Liver (tissue), 9 donors: ENCODE data around the gene ZFAND2B. TPM values are rescaled to one million over a fixed set of nuclear protein-coding genes. Genes with fewer than 3 reads are reported as not detected.

ENCODE experiments used
- DNase-seq: peaks from one replicate; pipeline ENCODE4 v3.0.0-alpha.2; 2017; ENCODE audit warnings: low spot score
- H3K27ac ChIP-seq, 2 donors: one replicate each; pipeline ENCODE4 v1.7.0; 2013; ENCODE audit warnings: inconsistent platforms in 2 of 2, low read length in 2 of 2, control low read depth in 1 of 2, low read depth in 1 of 2, mild to moderate bottlenecking in 1 of 2
- H3K27me3 ChIP-seq, 4 donors: one replicate each; pipeline versions ENCODE4 v1.6.1 to v1.7.0; 2013; ENCODE audit warnings: low read length in 3 of 4, inconsistent platforms in 1 of 4, mild to moderate bottlenecking in 1 of 4, moderate library complexity in 1 of 4; ENCODE audit not compliant: control insufficient read depth in 4 of 4, insufficient read depth in 4 of 4
- H3K36me3 ChIP-seq, 4 donors: one replicate each; pipeline versions ENCODE4 v1.6.1 to v1.7.0; 2013; ENCODE audit warnings: low read length in 3 of 4, mild to moderate bottlenecking in 3 of 4, low read depth in 1 of 4, moderate library complexity in 1 of 4; ENCODE audit not compliant: control insufficient read depth in 4 of 4, insufficient read depth in 3 of 4
- H3K4me1 ChIP-seq, 4 donors: one replicate each; pipeline versions ENCODE4 v1.6.1 to v1.7.0; 2013; ENCODE audit warnings: low read length in 3 of 4, mild to moderate bottlenecking in 3 of 4, moderate library complexity in 1 of 4; ENCODE audit not compliant: control insufficient read depth in 4 of 4, insufficient read depth in 4 of 4
- H3K4me3 ChIP-seq, 3 donors: one replicate each; pipeline versions ENCODE4 v1.6.1 to v1.7.0; 2013; ENCODE audit warnings: low read length in 3 of 3, control low read depth in 1 of 3, low read depth in 1 of 3, mild to moderate bottlenecking in 1 of 3
- H3K9ac ChIP-seq, 2 donors: one replicate each; pipeline ENCODE4 v1.7.0; 2013; ENCODE audit warnings: low read length in 2 of 2, mild to moderate bottlenecking in 2 of 2, moderate library complexity in 2 of 2, control low read depth in 1 of 2, low read depth in 1 of 2
- H3K9me3 ChIP-seq, 4 donors: one replicate each; pipeline versions ENCODE4 v1.6.1 to v1.7.0; 2013; ENCODE audit warnings: low read length in 3 of 4; ENCODE audit not compliant: control insufficient read depth in 4 of 4
- FOXA1 ChIP-seq: IDR thresholded peaks from 2 replicates; pipeline ENCODE4 v1.6.1; 2016; ENCODE audit warnings: antibody characterized with exemption
- FOXA2 ChIP-seq: IDR thresholded peaks from 2 replicates; pipeline ENCODE4 v1.6.1; 2016; ENCODE audit warnings: antibody characterized with exemption
- GABPA ChIP-seq, 2 donors: IDR thresholded peaks in 1 of 2; conservative IDR thresholded peaks in 1 of 2; 2 replicates each; pipeline ENCODE4 v1.6.1; 2016; ENCODE audit warnings: antibody characterized with exemption in 2 of 2, mild to moderate bottlenecking in 1 of 2, moderate library complexity in 1 of 2
- HNF4A ChIP-seq, 2 donors: conservative IDR thresholded peaks; 2 replicates each; pipeline ENCODE4 v1.6.1; 2016; ENCODE audit warnings: antibody characterized with exemption in 2 of 2, mild to moderate bottlenecking in 2 of 2
- HNF4G ChIP-seq: IDR thresholded peaks from 2 replicates; pipeline ENCODE4 v1.6.1; 2016; ENCODE audit warnings: antibody characterized with exemption
- JUND ChIP-seq, 2 donors: IDR thresholded peaks; 2 replicates each; pipeline ENCODE4 v1.6.1; 2016; ENCODE audit warnings: antibody characterized with exemption in 2 of 2
- NR2F2 ChIP-seq: IDR thresholded peaks from 2 replicates; pipeline ENCODE4 v1.6.1; 2016; ENCODE audit warnings: antibody characterized with exemption
- RAD21 ChIP-seq, 2 donors: IDR thresholded peaks; 2 replicates each; pipeline ENCODE4 v1.6.1; 2016; ENCODE audit warnings: antibody characterized with exemption in 2 of 2, mild to moderate bottlenecking in 2 of 2
- RXRA ChIP-seq, 2 donors: IDR thresholded peaks; 2 replicates each; pipeline ENCODE4 v1.6.1; 2017 to 2018; ENCODE audit warnings: antibody characterized with exemption in 2 of 2, mild to moderate bottlenecking in 1 of 2
- SP1 ChIP-seq: IDR thresholded peaks from 2 replicates; pipeline ENCODE4 v1.6.1; 2018; ENCODE audit warnings: antibody characterized with exemption, mild to moderate bottlenecking
- YY1 ChIP-seq: IDR thresholded peaks from 2 replicates; pipeline ENCODE4 v1.6.1; 2016; ENCODE audit warnings: antibody characterized with exemption, mild to moderate bottlenecking
- ZBTB33 ChIP-seq: IDR thresholded peaks from 2 replicates; pipeline ENCODE4 v1.6.1; 2016; ENCODE audit warnings: antibody characterized with exemption
- WGBS: extraction: QIAGEN DNeasy Blood & Tissue Kit; methylation state at CpG from one replicate; pipeline ENCODE4 v1.1.7; 2013; 5-methylcytosine and 5-hydroxymethylcytosine counted together
- polyA plus RNA-seq, 2 donors: library from polyadenylated mRNA; stranded (reverse) in 1 of 2; unstranded in 1 of 2; fragments of 200-250 nt in 1 of 2; fragments of >200 nt in 1 of 2; fragmentation: Nextera tagmentation in 1 of 2; extraction: Ambion mirVana in 1 of 2; gene quantifications; one replicate each; pipeline versions ENCODE4 v1.2.1 to v1.2.3, GENCODE V29; 2013 to 2015
- total RNA-seq, 2 donors: library from RNA; depleted of rRNA; stranded (reverse); fragments of >200 nt; gene quantifications; one replicate each; pipeline ENCODE4 v1.2.3, GENCODE V29; 2014
- TF ChIP-seq, protein P1 (sequence below): IDR thresholded peaks from 2 replicates; pipeline ENCODE4 v1.6.1; 2016; ENCODE audit warnings: antibody characterized with exemption
- TF ChIP-seq, protein P2 (sequence below): IDR thresholded peaks from 2 replicates; pipeline ENCODE4 v1.6.1; 2016; ENCODE audit warnings: antibody characterized with exemption, mild to moderate bottlenecking
- TF ChIP-seq, protein P3 (sequence below): IDR thresholded peaks from 2 replicates; pipeline ENCODE4 v1.6.1; 2016; ENCODE audit warnings: antibody characterized with exemption
- TF ChIP-seq, protein P4 (sequence below): fragments of 150-350 bp; IDR thresholded peaks from 2 replicates; pipeline ENCODE4 v1.5.1; 2017; ENCODE audit warnings: improper control_type of control experiment, low read depth, low read length; ENCODE audit not compliant: missing input control
- donor health status: healthy.
- donor health status: healthy.
- donor health status: healthy.
- donor health status: healthy.
- donor health status: healthy.

ZFAND2B gene
- total and polyA plus RNA-seq, 4 donors, result 19.6 to 53.8 (median 25.8) TPM

- no peaks in the 10 kb centered on the region for H3K9me3 ChIP-seq
- TF ChIP-seq, protein P1, sequence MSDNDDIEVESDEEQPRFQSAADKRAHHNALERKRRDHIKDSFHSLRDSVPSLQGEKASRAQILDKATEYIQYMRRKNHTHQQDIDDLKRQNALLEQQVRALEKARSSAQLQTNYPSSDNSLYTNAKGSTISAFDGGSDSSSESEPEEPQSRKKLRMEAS, result no peak
- TF ChIP-seq YY1 (no peak), RXRA (IDR thresholded peaks at IDR 0.05) (no peak)
- TF ChIP-seq, protein P2, sequence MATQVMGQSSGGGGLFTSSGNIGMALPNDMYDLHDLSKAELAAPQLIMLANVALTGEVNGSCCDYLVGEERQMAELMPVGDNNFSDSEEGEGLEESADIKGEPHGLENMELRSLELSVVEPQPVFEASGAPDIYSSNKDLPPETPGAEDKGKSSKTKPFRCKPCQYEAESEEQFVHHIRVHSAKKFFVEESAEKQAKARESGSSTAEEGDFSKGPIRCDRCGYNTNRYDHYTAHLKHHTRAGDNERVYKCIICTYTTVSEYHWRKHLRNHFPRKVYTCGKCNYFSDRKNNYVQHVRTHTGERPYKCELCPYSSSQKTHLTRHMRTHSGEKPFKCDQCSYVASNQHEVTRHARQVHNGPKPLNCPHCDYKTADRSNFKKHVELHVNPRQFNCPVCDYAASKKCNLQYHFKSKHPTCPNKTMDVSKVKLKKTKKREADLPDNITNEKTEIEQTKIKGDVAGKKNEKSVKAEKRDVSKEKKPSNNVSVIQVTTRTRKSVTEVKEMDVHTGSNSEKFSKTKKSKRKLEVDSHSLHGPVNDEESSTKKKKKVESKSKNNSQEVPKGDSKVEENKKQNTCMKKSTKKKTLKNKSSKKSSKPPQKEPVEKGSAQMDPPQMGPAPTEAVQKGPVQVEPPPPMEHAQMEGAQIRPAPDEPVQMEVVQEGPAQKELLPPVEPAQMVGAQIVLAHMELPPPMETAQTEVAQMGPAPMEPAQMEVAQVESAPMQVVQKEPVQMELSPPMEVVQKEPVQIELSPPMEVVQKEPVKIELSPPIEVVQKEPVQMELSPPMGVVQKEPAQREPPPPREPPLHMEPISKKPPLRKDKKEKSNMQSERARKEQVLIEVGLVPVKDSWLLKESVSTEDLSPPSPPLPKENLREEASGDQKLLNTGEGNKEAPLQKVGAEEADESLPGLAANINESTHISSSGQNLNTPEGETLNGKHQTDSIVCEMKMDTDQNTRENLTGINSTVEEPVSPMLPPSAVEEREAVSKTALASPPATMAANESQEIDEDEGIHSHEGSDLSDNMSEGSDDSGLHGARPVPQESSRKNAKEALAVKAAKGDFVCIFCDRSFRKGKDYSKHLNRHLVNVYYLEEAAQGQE, result no peak
- H3K36me3 ChIP-seq, result peaks cover 14 to 48% (median 38%) of the 10 kb centered on the region in 4 donors
- H3K4me1 ChIP-seq, result peaks cover 0 to 19% (median 16%) of the 10 kb centered on the region in 4 donors
- WGBS, result 94% methylated on average over 5 of the region's 5 CpGs
- no peak overlapping the region for H3K9ac ChIP-seq
- peak; percentile 26 for DNase-seq
- H3K27ac ChIP-seq, result no peak overlapping the region
- no peak overlapping the region for H3K4me3 ChIP-seq
- H3K27me3 ChIP-seq, result no peaks in the 10 kb centered on the region
Measured at GRCh38 chr2:219180961-219181360, 25.6 kb upstream of the ZFAND2B start.

GRCh38 chr2:219181531-219181930 is 25.1 kb upstream of the ZFAND2B start:
- 98% methylated on average over 6 of the region's 6 CpGs for WGBS
- Histone ChIP-seq H3K4me3 (no peak overlapping the region), H3K36me3 (peaks cover 16 to 48% (median 38%) of the 10 kb centered on the region in 4 donors), H3K4me1 (peaks cover 0 to 16% (median 13%) of the 10 kb centered on the region in 4 donors), H3K9ac (no peak overlapping the region), H3K9me3 (no peaks in the 10 kb centered on the region), H3K27ac (no peak overlapping the region), H3K27me3 (no peaks in the 10 kb centered on the region)
- DNase-seq, result peak; percentile 27
- TF ChIP-seq, protein P2, result no peak
- TF ChIP-seq GABPA (IDR thresholded peaks at IDR 0.05 in 1 of 2, conservative IDR thresholded peaks at IDR 0.05 in 1 of 2), result no peak
- TF ChIP-seq ZBTB33, result no peak
- TF ChIP-seq, protein P3, sequence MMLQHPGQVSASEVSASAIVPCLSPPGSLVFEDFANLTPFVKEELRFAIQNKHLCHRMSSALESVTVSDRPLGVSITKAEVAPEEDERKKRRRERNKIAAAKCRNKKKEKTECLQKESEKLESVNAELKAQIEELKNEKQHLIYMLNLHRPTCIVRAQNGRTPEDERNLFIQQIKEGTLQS, result no peak
- TF ChIP-seq JUND (IDR thresholded peaks at IDR 0.05), result no peak
- TF ChIP-seq HNF4A (conservative IDR thresholded peaks at IDR 0.05), result no peak
- no peak for TF ChIP-seq HNF4G
- TF ChIP-seq FOXA2, result no peak
- TF ChIP-seq, protein P1, result no peak
- TF ChIP-seq YY1, result no peak
- no peak for TF ChIP-seq NR2F2
- TF ChIP-seq, protein P4, sequence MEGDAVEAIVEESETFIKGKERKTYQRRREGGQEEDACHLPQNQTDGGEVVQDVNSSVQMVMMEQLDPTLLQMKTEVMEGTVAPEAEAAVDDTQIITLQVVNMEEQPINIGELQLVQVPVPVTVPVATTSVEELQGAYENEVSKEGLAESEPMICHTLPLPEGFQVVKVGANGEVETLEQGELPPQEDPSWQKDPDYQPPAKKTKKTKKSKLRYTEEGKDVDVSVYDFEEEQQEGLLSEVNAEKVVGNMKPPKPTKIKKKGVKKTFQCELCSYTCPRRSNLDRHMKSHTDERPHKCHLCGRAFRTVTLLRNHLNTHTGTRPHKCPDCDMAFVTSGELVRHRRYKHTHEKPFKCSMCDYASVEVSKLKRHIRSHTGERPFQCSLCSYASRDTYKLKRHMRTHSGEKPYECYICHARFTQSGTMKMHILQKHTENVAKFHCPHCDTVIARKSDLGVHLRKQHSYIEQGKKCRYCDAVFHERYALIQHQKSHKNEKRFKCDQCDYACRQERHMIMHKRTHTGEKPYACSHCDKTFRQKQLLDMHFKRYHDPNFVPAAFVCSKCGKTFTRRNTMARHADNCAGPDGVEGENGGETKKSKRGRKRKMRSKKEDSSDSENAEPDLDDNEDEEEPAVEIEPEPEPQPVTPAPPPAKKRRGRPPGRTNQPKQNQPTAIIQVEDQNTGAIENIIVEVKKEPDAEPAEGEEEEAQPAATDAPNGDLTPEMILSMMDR, result no peak
- TF ChIP-seq FOXA1, result no peak
- TF ChIP-seq SP1, result no peak
- no peak for TF ChIP-seq RAD21 (IDR thresholded peaks at IDR 0.05)
